Measurements from ENCODE around the gene TJP1. TPM values are rescaled to one million over a fixed set of nuclear protein-coding genes. Genes with fewer than 3 reads are reported as not detected.

Gene TJP1
- total and polyA plus RNA-seq, 9 of the 15 experiments (the other 6 are each of a cell fraction or from before 2014, with no cell fraction given), result 9.1 to 39.3 (median 28.0) TPM

- TF ChIP-seq MGA (IDR thresholded peaks at IDR 0.05), result no peak
- no peak for TF ChIP-seq HNRNPK (IDR thresholded peaks at IDR 0.05; ENCODE audit: low read depth, low read length, poor library complexity, severe bottlenecking)
These were observed 21.5 kb downstream of the TJP1 start (continued) for GRCh38 chr15:29800491-29801366.
